HG02943 (cell line): Measurements from ENCODE around the gene FOXC2.

Experiments
- ATAC-seq: cut with Tn5 transposase; IDR thresholded peaks from one replicate; pipeline ENCODE4 v1.9.1; 2021; ENCODE audit warnings: mild to moderate bottlenecking, low read depth, moderate library complexity; ENCODE audit not compliant: unreplicated experiment

Gene FOXC2

GRCh38 chr16:86571530-86571915 lies 4.9 kb downstream of the FOXC2 start:
- no peak for ATAC-seq

GRCh38 chr16:86572041-86572521 lies 5.5 kb downstream of the FOXC2 start:
- ATAC-seq = no peak

- ATAC-seq = no peak
These were observed 6.0 kb downstream of the FOXC2 start for GRCh38 chr16:86572606-86573005.

- ATAC-seq = no peak
These were observed 6.6 kb downstream of the FOXC2 start for GRCh38 chr16:86573215-86573614.

- no peak for ATAC-seq
These were observed 7.2 kb downstream of the FOXC2 start for GRCh38 chr16:86573646-86574508.

GRCh38 chr16:86574646-86575045 lies 8.0 kb downstream of the FOXC2 start:
- no peak for ATAC-seq

GRCh38 chr16:86575095-86575685 lies 8.6 kb downstream of the FOXC2 start:
- no peak for ATAC-seq

- ATAC-seq = no peak
These were observed 9.3 kb downstream of the FOXC2 start for GRCh38 chr16:86575754-86576557.

- ATAC-seq = no peak
These were observed 10.1 kb downstream of the FOXC2 start for GRCh38 chr16:86576591-86577313.

- ATAC-seq = no peak
These were observed 10.8 kb downstream of the FOXC2 start for GRCh38 chr16:86577314-86577971.

GRCh38 chr16:86578061-86578599 lies 11.5 kb downstream of the FOXC2 start, which contains the start of gene FOXL1:
TSS of gene FOXL1 (plus strand) at chr16:86578549. CDS start at chr16:86578724, 175 bp downstream.
- no peak for ATAC-seq

GRCh38 chr16:86578611-86579267 lies 12.1 kb downstream of the FOXC2 start:
- no peak for ATAC-seq

- no peak for ATAC-seq
These were observed 12.8 kb downstream of the FOXC2 start for GRCh38 chr16:86579268-86580062.

GRCh38 chr16:86580063-86580790 lies 13.6 kb downstream of the FOXC2 start:
- no peak for ATAC-seq

- no peak for ATAC-seq
These were observed 14.2 kb downstream of the FOXC2 start for GRCh38 chr16:86580791-86581170.

GRCh38 chr16:86581458-86581857 lies 14.8 kb downstream of the FOXC2 start:
- no peak for ATAC-seq

GRCh38 chr16:86584071-86584685 lies 17.5 kb downstream of the FOXC2 start:
- no peak for ATAC-seq
